ENCODE measurements around the gene MTM1. TPM values are rescaled to one million over a fixed set of nuclear protein-coding genes. Genes with fewer than 3 reads are reported as not detected.

Gene MTM1
- total RNA-seq, 1 donor from 2014 or later, result 17.8 TPM

DNA sequence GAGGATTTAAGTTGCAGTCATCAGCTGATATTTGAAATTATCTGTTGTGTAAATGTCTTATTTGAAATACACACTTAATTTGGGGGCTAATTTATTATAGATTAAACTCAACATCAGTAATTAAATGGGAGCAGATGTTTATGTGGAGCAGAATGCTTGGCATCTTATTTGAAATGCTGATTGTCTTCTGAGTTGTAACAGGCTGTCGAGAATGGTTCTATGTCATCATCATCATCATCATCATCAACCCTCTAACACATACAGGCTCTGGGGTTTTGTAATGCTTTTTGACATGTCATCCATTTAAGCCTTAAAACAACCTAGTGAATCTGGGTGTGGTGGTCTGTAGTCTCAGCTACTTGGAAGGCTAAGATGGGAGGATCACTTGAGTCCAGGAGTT is 133.0 kb downstream of the MTM1 start:
- Mint-ChIP-seq H3K9me3 (ENCODE audit: unreplicated experiment) (no peaks in the 10 kb centered on the region), H3K4me3 (ENCODE audit: unreplicated experiment) (no peak overlapping the region), H3K36me3 (ENCODE audit: low read depth, unreplicated experiment) (peaks cover 9% of the 10 kb centered on the region), H3K4me1 (ENCODE audit: unreplicated experiment) (no peaks in the 10 kb centered on the region), H3K27ac (ENCODE audit: unreplicated experiment) (no peak overlapping the region), H3K27me3 (ENCODE audit: unreplicated experiment) (no peaks in the 10 kb centered on the region)
- no peak for TF ChIP-seq CTCF (IDR thresholded peaks at IDR 0.05; ENCODE audit: unreplicated experiment)
- no peak for DNase-seq (ENCODE audit: low spot score)

- no peak for DNase-seq (ENCODE audit: low spot score)
- Mint-ChIP-seq H3K9me3 (ENCODE audit: unreplicated experiment) (no peaks in the 10 kb centered on the region), H3K27me3 (ENCODE audit: unreplicated experiment) (no peaks in the 10 kb centered on the region), H3K4me1 (ENCODE audit: unreplicated experiment) (no peaks in the 10 kb centered on the region), H3K36me3 (ENCODE audit: low read depth, unreplicated experiment) (peaks cover 9% of the 10 kb centered on the region), H3K4me3 (ENCODE audit: unreplicated experiment) (no peak overlapping the region), H3K27ac (ENCODE audit: unreplicated experiment) (no peak overlapping the region)
- no peak for TF ChIP-seq CTCF (IDR thresholded peaks at IDR 0.05; ENCODE audit: unreplicated experiment)
These were observed 134.7 kb downstream of the MTM1 start for GRCh38 chrX:150702966-150703694.

DNA sequence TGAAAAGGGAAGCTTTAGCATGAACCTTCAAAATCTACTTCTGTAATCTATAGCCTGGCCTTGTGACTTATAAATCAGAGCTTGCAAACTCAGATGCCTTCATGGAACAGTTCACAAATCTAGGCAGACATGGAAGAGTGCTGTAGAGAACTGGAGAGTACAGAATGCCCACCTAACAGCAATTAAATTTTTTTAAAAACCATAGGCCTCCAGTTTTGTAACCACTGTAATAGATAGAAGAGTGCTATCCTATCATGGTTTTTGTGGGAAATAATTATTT is 135.2 kb downstream of the MTM1 start:
- Mint-ChIP-seq H3K36me3 (ENCODE audit: low read depth, unreplicated experiment) (peaks cover 9% of the 10 kb centered on the region), H3K9me3 (ENCODE audit: unreplicated experiment) (no peaks in the 10 kb centered on the region), H3K4me1 (ENCODE audit: unreplicated experiment) (no peaks in the 10 kb centered on the region), H3K27me3 (ENCODE audit: unreplicated experiment) (no peaks in the 10 kb centered on the region), H3K27ac (ENCODE audit: unreplicated experiment) (no peak overlapping the region), H3K4me3 (ENCODE audit: unreplicated experiment) (no peak overlapping the region)
- TF ChIP-seq CTCF (IDR thresholded peaks at IDR 0.05; ENCODE audit: unreplicated experiment), result no peak
- DNase-seq (ENCODE audit: low spot score), result no peak

DNA sequence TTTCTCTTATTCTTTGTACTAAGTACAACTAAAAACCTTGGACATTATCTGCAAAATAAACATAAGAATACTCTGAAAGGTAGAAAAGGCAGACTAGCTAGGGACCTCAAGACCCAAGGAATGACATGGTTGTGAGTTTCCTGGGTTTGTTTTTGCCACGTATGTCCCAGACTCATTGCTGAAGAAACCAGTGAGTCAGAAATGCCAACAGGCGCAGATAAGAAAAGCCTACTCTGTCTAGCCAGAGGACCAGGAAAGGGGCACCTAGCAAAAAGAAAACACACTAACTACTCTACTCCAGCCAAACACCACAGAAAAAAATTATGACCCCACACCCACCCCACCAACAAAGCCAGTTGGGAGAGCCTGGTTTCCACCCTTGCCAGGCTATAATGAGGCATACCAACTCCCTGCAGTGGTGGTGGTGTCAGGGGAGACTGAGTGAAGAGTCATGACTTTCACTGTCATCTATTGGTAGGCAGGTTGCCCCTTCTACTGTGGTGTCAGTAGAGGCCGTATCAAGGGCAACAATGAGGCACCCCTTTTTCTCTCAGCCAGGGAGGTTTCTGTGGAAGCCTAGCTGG is 135.7 kb downstream of the MTM1 start:
- H3K4me1 Mint-ChIP-seq (ENCODE audit: unreplicated experiment), result no peaks in the 10 kb centered on the region
- H3K27ac Mint-ChIP-seq (ENCODE audit: unreplicated experiment), result no peak overlapping the region
- H3K27me3 Mint-ChIP-seq (ENCODE audit: unreplicated experiment), result no peaks in the 10 kb centered on the region
- H3K4me3 Mint-ChIP-seq (ENCODE audit: unreplicated experiment), result no peak overlapping the region
- H3K36me3 Mint-ChIP-seq (ENCODE audit: low read depth, unreplicated experiment), result peaks cover 9% of the 10 kb centered on the region
- no peak for DNase-seq (ENCODE audit: low spot score)
- H3K9me3 Mint-ChIP-seq (ENCODE audit: unreplicated experiment), result no peaks in the 10 kb centered on the region
- TF ChIP-seq CTCF (IDR thresholded peaks at IDR 0.05; ENCODE audit: unreplicated experiment), result no peak

GRCh38 chrX:150712619-150713018 is 144.2 kb downstream of the MTM1 start:
- H3K27ac Mint-ChIP-seq (ENCODE audit: unreplicated experiment), result no peak overlapping the region
- H3K9me3 Mint-ChIP-seq (ENCODE audit: unreplicated experiment), result no peaks in the 10 kb centered on the region
- no peaks in the 10 kb centered on the region for H3K36me3 Mint-ChIP-seq (ENCODE audit: low read depth, unreplicated experiment)
- H3K4me3 Mint-ChIP-seq (ENCODE audit: unreplicated experiment), result no peak overlapping the region
- peaks cover 2% of the 10 kb centered on the region for H3K27me3 Mint-ChIP-seq (ENCODE audit: unreplicated experiment)
- no peaks in the 10 kb centered on the region for H3K4me1 Mint-ChIP-seq (ENCODE audit: unreplicated experiment)
- no peak for TF ChIP-seq CTCF (IDR thresholded peaks at IDR 0.05; ENCODE audit: unreplicated experiment)
- DNase-seq (ENCODE audit: low spot score), result no peak

Data from endothelial cell (in vitro differentiated cells).